DND-41 (cell line): ENCODE results near the gene PDE4D.

Experiments
- ATAC-seq: fragments of 200-7000 bp; cut with Tn5 transposase; 3 replicates; pipeline ENCODE4 v1.9.1; 2021; ENCODE audit warnings: low read depth; ENCODE audit not compliant: insufficient read depth
- DNase-seq: peaks from one replicate; pipeline ENCODE4 v3.0.0-alpha.2; 2020
- H2AFZ ChIP-seq: 2 replicates; pipeline ENCODE4 v1.6.0; 2012; ENCODE audit warnings: low read depth, low read length
- H3K27ac ChIP-seq: 2 replicates; pipeline ENCODE4 v1.5.1; 2012; ENCODE audit warnings: low read length, inconsistent platforms
- H3K27me3 ChIP-seq: fragments of 200-600 bp; sonication (generic); 2 replicates; pipeline ENCODE4 v1.6.0; 2012; ENCODE audit warnings: low read length, mild to moderate bottlenecking, inconsistent platforms; ENCODE audit not compliant: insufficient read depth, poor library complexity
- H3K36me3 ChIP-seq: 2 replicates; pipeline ENCODE4 v1.5.1; 2012; ENCODE audit warnings: low read length, inconsistent platforms; ENCODE audit not compliant: insufficient read depth
- H3K4me1 ChIP-seq: 2 replicates; pipeline ENCODE4 v1.5.1; 2012; ENCODE audit warnings: mild to moderate bottlenecking, low read length; ENCODE audit not compliant: insufficient read depth
- H3K4me2 ChIP-seq: 2 replicates; pipeline ENCODE4 v1.6.0; 2012; ENCODE audit warnings: mild to moderate bottlenecking, moderate library complexity, low read length, inconsistent platforms; ENCODE audit not compliant: insufficient read depth
- H3K4me3 ChIP-seq, 2 experiments: fragments of 200-600 bp in 1 of 2; shearing (Covaris generic) in 1 of 2; 2 replicates each; pipeline ENCODE4 v1.5.1; 2012 to 2016; ENCODE audit warnings: inconsistent platforms in 2 of 2, low read length in 2 of 2, mild to moderate bottlenecking in 2 of 2, low read depth in 1 of 2, moderate library complexity in 1 of 2
- H3K79me2 ChIP-seq: 2 replicates; pipeline ENCODE4 v1.6.0; 2012; ENCODE audit warnings: low read length, inconsistent platforms; ENCODE audit not compliant: insufficient read depth
- H3K9ac ChIP-seq: 2 replicates; pipeline ENCODE4 v1.6.0; 2012; ENCODE audit warnings: low read depth, mild to moderate bottlenecking, inconsistent platforms, low read length, moderate library complexity
- H3K9me3 ChIP-seq: 2 replicates; pipeline ENCODE4 v1.5.1; 2012; ENCODE audit warnings: low read length, moderate library complexity, mild to moderate bottlenecking, inconsistent platforms; ENCODE audit not compliant: insufficient read depth, severe bottlenecking
- H4K20me1 ChIP-seq: 2 replicates; pipeline ENCODE4 v1.6.0; 2012; ENCODE audit warnings: low read length; ENCODE audit not compliant: insufficient read depth
- EZH2 ChIP-seq: IDR thresholded peaks from 3 replicates; pipeline ENCODE4 v1.6.1; 2012; ENCODE audit warnings: borderline replicate concordance, low read depth, mild to moderate bottlenecking, moderate library complexity, low read length, inconsistent platforms; ENCODE audit not compliant: severe bottlenecking
- TF ChIP-seq, protein P1 (sequence below): IDR thresholded peaks from 2 replicates; pipeline ENCODE4 v1.5.1; 2012; ENCODE audit warnings: borderline replicate concordance, low read length, moderate library complexity, mild to moderate bottlenecking; ENCODE audit not compliant: poor library complexity, severe bottlenecking; ENCODE audit errors: extremely low read depth

The PDE4D gene

DNA sequence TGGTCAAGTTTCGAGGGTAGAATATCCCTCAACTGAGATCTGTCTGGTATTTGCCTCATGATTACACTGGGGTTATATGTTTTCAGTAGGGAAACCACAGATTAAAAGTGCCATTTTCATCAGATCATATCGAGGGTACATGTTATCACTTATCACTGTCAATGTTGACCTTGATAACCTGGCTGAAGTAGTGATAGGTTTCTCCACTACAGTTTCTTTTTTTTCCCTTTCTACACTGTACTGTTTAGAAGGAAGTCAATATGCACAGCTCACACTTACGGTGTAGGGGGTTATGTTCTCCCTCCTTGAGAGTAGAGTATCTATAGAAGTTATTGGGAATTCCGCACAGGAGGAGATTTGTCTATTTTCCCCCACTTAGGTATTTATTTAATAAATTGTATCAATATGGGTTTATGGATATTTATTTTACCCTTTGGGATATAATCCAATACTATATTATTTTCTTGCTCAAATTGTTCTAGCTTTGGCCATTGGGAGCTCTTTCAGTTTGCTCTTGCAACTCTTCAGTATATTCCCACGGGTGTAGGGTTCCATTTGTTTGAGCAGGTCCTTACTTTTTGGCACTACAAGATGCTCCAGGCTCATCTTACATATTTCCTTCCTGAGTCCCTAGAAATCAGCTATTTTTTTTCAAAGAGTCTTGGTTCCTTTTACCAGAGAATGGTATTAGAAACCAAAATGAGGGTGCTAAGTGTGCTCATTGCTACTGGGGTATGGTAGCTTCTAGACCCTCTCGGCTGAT lies 866.2 kb downstream of the PDE4D start:
- no peak for TF ChIP-seq EZH2
- TF ChIP-seq, protein P1, sequence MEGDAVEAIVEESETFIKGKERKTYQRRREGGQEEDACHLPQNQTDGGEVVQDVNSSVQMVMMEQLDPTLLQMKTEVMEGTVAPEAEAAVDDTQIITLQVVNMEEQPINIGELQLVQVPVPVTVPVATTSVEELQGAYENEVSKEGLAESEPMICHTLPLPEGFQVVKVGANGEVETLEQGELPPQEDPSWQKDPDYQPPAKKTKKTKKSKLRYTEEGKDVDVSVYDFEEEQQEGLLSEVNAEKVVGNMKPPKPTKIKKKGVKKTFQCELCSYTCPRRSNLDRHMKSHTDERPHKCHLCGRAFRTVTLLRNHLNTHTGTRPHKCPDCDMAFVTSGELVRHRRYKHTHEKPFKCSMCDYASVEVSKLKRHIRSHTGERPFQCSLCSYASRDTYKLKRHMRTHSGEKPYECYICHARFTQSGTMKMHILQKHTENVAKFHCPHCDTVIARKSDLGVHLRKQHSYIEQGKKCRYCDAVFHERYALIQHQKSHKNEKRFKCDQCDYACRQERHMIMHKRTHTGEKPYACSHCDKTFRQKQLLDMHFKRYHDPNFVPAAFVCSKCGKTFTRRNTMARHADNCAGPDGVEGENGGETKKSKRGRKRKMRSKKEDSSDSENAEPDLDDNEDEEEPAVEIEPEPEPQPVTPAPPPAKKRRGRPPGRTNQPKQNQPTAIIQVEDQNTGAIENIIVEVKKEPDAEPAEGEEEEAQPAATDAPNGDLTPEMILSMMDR: no peak
- Histone ChIP-seq H3K4me3 (no peak overlapping the region), H3K79me2 (no peaks in the 10 kb centered on the region), H3K9me3 (no peaks in the 10 kb centered on the region), H4K20me1 (no peaks in the 10 kb centered on the region), H2AFZ (no peak overlapping the region), H3K4me2 (no peak overlapping the region), H3K27ac (no peak overlapping the region), H3K4me1 (no peaks in the 10 kb centered on the region), H3K9ac (no peak overlapping the region), H3K27me3 (no peaks in the 10 kb centered on the region), H3K36me3 (no peaks in the 10 kb centered on the region)
- no peak for ATAC-seq
- no peak for DNase-seq

DNA sequence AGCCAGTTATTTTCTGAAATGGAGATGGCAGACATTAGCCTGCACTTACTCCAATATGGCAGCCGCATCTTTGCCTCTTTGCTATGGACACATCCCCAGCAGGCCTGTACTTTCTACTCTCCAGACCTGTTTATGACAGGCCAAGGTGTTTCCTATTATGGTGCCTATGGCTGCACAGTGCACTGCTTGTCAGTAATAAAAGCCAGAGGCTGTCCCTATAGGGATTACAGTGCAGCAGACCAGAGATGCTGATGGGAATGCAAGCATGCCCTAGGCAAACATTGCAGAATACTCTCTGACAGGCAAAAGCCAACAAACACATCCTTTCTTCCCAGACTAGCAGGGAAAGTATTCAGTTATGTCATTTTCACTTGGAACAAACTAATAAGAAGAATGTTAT lies 867.8 kb downstream of the PDE4D start:
- Histone ChIP-seq H3K79me2 (no peaks in the 10 kb centered on the region), H3K4me1 (no peaks in the 10 kb centered on the region)
- TF ChIP-seq, protein P1: no peak
- TF ChIP-seq EZH2: no peak

DNA sequence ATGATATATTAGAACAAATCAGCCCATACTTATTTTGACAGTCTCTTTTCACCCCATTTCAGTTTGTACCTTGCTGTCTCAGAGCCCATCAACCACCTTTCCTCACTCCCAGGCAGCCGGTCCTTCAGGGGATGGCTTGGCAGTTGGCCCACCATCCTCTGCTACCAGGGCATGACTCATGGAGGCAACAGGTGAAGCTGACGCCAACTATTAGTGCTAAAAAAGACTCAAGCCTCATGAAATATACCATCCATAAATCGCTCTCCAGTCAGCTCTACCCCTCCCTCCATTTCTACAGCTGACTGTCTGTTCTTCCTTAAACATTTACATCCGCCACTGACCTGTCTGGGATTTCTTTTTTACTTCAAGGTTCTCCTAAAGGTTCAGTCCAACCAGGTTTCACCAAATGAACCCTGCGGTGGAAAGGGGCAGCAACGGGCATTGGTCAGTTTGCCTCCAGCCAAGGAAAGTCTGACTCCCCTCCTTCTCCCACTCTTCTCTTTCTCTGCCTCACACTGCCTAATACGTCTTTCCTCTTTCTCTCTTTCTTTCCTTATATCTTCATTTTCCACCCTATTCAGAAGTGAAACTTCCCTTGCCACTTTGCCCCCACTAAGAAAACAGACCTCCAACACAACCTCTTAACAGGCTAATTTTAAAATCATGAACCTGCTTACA lies 871.5 kb downstream of the PDE4D start:
- Histone ChIP-seq H3K79me2 (no peaks in the 10 kb centered on the region), H3K9me3 (no peaks in the 10 kb centered on the region), H2AFZ (no peak overlapping the region), H3K4me3 (no peak overlapping the region), H3K4me1 (no peaks in the 10 kb centered on the region), H3K4me2 (no peak overlapping the region), H3K36me3 (no peaks in the 10 kb centered on the region), H3K27me3 (peaks cover 3% of the 10 kb centered on the region), H3K9ac (no peak overlapping the region), H3K27ac (no peak overlapping the region), H4K20me1 (no peaks in the 10 kb centered on the region)
- no peak for DNase-seq
- TF ChIP-seq, protein P1: no peak
- no peak for TF ChIP-seq EZH2
- no peak for ATAC-seq

More for the DNA sequence above, 867.8 kb downstream of the PDE4D start:
- Histone ChIP-seq H4K20me1 (no peaks in the 10 kb centered on the region), H3K9ac (no peak overlapping the region), H3K27ac (no peak overlapping the region), H3K36me3 (no peaks in the 10 kb centered on the region), H3K4me3 (no peak overlapping the region), H3K4me2 (no peak overlapping the region), H3K27me3 (no peaks in the 10 kb centered on the region), H3K9me3 (no peaks in the 10 kb centered on the region), H2AFZ (no peak overlapping the region)
- ATAC-seq (no peak), DNase-seq (no peak)
